K562 (cell line): ENCODE data around the gene RAD23B.

Experiments
- BRCA1 ChIP-seq, 2 experiments: fragments of 450-650 bp in 1 of 2; sonication (generic) in 1 of 2; formaldehyde crosslinking in 1 of 2; IDR thresholded peaks; 2 replicates each; pipeline versions ENCODE4 v1.5.0 to v1.6.1; 2017 to 2020; ENCODE audit warnings: mild to moderate bottlenecking in 1 of 2, missing genetic modification reagents in 1 of 2
- FOXM1 ChIP-seq, 2 experiments: fragments of 450-650 bp in 1 of 2; sonication (generic) in 1 of 2; formaldehyde crosslinking in 1 of 2; IDR thresholded peaks; 2 replicates each; pipeline versions ENCODE4 v1.6.1 to v1.9.0; 2017 to 2022; ENCODE audit warnings: low read depth in 2 of 2, mild to moderate bottlenecking in 2 of 2, missing genetic modification reagents in 1 of 2, moderate library complexity in 1 of 2
- HNRNPUL1 ChIP-seq: fragments of 200-400 bp; formaldehyde crosslinking; IDR thresholded peaks from 2 replicates; pipeline ENCODE4 v1.6.1; 2017; ENCODE audit warnings: low read length
- MAZ ChIP-seq, 2 experiments: fragments of 450-650 bp in 1 of 2; sonication (generic) in 1 of 2; formaldehyde crosslinking; IDR thresholded peaks in 1 of 2; conservative IDR thresholded peaks in 1 of 2; 2 replicates each; pipeline versions ENCODE4 v1.4.0 to v1.5.0; 2020; ENCODE audit warnings: mild to moderate bottlenecking in 1 of 2, missing genetic modification reagents in 1 of 2
- NFE2L1 ChIP-seq: fragments of 450-650 bp; IDR thresholded peaks from 2 replicates; pipeline ENCODE4 v1.6.1; 2016; ENCODE audit warnings: missing genetic modification characterization, low read depth, mild to moderate bottlenecking, missing compliant biosample characterization, moderate library complexity, borderline replicate concordance
- RBBP5 ChIP-seq: fragments of 200-600 bp; sonication (generic); IDR thresholded peaks from 2 replicates; pipeline ENCODE4 v1.6.1; 2012; ENCODE audit warnings: borderline replicate concordance, mild to moderate bottlenecking, low read length, control low read depth, inconsistent platforms; ENCODE audit not compliant: insufficient read depth, poor library complexity, severe bottlenecking
- SIRT6 ChIP-seq: IDR thresholded peaks from one replicate; pipeline ENCODE4 v1.6.1; 2012; ENCODE audit warnings: low read depth, mild to moderate bottlenecking, control low read depth, inconsistent platforms, low read length, moderate library complexity
- SMC3 ChIP-seq: conservative IDR thresholded peaks from 2 replicates; pipeline ENCODE4 v1.6.1; 2011; ENCODE audit warnings: low read depth, low read length, improper control_type of control experiment; ENCODE audit not compliant: insufficient read depth
- SNIP1 ChIP-seq: fragments of 450-650 bp; IDR thresholded peaks from 2 replicates; pipeline ENCODE4 v1.7.1; 2017; ENCODE audit warnings: low read depth, mild to moderate bottlenecking
- ZFX ChIP-seq: sonication (generic); formaldehyde crosslinking; IDR thresholded peaks from 2 replicates; pipeline ENCODE4 v1.8.0; 2022; ENCODE audit warnings: mild to moderate bottlenecking, missing genetic modification reagents, moderate library complexity
- ZNF124 ChIP-seq: sonication (generic); formaldehyde crosslinking; IDR thresholded peaks from 2 replicates; pipeline ENCODE4 v1.8.1; 2022; ENCODE audit warnings: missing genetic modification reagents
- TF ChIP-seq, protein P1 (sequence below): sonication (generic); formaldehyde crosslinking; IDR thresholded peaks from 2 replicates; pipeline ENCODE4 v1.8.1; 2023; ENCODE audit warnings: mild to moderate bottlenecking, missing genetic modification reagents, moderate library complexity
- TF ChIP-seq, protein P2 (sequence below): sonication (generic); formaldehyde crosslinking; IDR thresholded peaks from 2 replicates; pipeline ENCODE4 v1.5.0; 2020; ENCODE audit warnings: missing genetic modification reagents
- TF ChIP-seq, protein P3 (sequence below): fragments of 450-650 bp; IDR thresholded peaks from 2 replicates; pipeline ENCODE4 v1.6.1; 2016; ENCODE audit warnings: borderline replicate concordance

DNA sequence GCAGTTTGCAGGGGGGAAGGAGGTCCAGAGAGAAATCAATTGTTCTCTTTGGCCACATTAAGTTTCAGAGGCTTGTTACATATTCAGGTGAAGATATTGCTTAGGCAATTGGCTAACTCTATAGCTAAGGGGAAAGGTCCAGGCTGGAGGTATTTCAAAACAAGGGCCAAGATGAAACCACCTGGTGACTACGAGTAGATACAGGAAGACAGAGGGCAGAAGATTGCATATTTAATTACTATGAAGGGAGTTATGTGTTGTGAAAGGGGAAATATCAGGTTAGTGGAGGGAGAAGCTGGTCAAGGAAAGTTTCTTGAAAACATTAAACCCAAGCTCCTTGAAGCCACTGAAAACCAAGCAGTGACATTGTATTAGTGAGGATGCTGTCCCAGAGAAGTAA, 1.9 kb upstream of the RAD23B start:
- TF ChIP-seq ZNF124: no peak
- TF ChIP-seq ZFX (CRISPR knock-in tag): no peak
- TF ChIP-seq, protein P1, sequence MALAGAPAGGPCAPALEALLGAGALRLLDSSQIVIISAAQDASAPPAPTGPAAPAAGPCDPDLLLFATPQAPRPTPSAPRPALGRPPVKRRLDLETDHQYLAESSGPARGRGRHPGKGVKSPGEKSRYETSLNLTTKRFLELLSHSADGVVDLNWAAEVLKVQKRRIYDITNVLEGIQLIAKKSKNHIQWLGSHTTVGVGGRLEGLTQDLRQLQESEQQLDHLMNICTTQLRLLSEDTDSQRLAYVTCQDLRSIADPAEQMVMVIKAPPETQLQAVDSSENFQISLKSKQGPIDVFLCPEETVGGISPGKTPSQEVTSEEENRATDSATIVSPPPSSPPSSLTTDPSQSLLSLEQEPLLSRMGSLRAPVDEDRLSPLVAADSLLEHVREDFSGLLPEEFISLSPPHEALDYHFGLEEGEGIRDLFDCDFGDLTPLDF (CRISPR knock-in tag): no peak
- no peak for TF ChIP-seq FOXM1 (IDR thresholded peaks at IDR 0.05; ENCODE audit: low read depth)
- TF ChIP-seq FOXM1 (CRISPR knock-in tag; IDR thresholded peaks at IDR 0.05; ENCODE audit: low read depth): no peak
- TF ChIP-seq RBBP5: no peak
- TF ChIP-seq BRCA1 (IDR thresholded peaks at IDR 0.05): no peak
- no peak for TF ChIP-seq BRCA1 (CRISPR knock-in tag; IDR thresholded peaks at IDR 0.05)
- TF ChIP-seq, protein P2, sequence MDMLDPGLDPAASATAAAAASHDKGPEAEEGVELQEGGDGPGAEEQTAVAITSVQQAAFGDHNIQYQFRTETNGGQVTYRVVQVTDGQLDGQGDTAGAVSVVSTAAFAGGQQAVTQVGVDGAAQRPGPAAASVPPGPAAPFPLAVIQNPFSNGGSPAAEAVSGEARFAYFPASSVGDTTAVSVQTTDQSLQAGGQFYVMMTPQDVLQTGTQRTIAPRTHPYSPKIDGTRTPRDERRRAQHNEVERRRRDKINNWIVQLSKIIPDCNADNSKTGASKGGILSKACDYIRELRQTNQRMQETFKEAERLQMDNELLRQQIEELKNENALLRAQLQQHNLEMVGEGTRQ (CRISPR knock-in tag): no peak
- no peak for TF ChIP-seq SMC3
- TF ChIP-seq SIRT6: no peak
- no peak for TF ChIP-seq MAZ (CRISPR knock-in tag; conservative IDR thresholded peaks at IDR 0.05 in 1 of 2, IDR thresholded peaks at IDR 0.05 in 1 of 2)
- TF ChIP-seq, protein P3, sequence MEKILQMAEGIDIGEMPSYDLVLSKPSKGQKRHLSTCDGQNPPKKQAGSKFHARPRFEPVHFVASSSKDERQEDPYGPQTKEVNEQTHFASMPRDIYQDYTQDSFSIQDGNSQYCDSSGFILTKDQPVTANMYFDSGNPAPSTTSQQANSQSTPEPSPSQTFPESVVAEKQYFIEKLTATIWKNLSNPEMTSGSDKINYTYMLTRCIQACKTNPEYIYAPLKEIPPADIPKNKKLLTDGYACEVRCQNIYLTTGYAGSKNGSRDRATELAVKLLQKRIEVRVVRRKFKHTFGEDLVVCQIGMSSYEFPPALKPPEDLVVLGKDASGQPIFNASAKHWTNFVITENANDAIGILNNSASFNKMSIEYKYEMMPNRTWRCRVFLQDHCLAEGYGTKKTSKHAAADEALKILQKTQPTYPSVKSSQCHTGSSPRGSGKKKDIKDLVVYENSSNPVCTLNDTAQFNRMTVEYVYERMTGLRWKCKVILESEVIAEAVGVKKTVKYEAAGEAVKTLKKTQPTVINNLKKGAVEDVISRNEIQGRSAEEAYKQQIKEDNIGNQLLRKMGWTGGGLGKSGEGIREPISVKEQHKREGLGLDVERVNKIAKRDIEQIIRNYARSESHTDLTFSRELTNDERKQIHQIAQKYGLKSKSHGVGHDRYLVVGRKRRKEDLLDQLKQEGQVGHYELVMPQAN: no peak
- TF ChIP-seq NFE2L1 (tag): no peak
- no peak for TF ChIP-seq HNRNPUL1
- no peak for TF ChIP-seq SNIP1
